ENCODE results near the gene RXRG.
"Not testable (repeated sequence)": the region's sequence is repeated elsewhere in the genome, so short reads cannot be mapped to it uniquely, and the experiment has no call there.

The RXRG gene

DNA sequence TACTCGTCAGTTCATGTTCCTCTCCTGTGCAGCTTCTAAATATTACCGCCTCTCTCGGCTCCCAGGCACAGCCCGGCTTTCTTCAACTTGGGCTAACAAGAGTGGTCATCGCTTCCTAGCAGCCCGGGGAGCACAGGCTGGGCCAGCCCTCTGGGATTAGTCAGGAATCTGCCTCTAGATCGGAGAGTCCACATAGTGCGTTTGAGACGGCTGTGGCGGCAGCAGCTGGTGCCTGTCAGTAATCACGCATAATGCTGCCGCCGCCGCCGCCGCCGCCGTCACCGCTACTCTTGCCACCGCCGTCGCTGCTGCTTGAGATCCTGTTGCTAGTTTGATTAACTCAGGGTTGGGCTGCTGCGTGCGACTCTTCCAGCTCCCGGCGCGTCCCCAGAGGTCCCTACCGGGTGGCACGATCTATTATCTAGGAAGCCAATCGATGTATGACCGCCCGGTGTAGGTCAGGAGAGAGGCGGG lies at the start of gene RXRG:
RXRG (minus strand) TSS at position 230 of the 474 bp plus-strand sequence. CDS start 233 bp downstream, outside the sequence.
- no peak for DNase-seq (ENCODE audit: low read depth, low spot score)

DNA sequence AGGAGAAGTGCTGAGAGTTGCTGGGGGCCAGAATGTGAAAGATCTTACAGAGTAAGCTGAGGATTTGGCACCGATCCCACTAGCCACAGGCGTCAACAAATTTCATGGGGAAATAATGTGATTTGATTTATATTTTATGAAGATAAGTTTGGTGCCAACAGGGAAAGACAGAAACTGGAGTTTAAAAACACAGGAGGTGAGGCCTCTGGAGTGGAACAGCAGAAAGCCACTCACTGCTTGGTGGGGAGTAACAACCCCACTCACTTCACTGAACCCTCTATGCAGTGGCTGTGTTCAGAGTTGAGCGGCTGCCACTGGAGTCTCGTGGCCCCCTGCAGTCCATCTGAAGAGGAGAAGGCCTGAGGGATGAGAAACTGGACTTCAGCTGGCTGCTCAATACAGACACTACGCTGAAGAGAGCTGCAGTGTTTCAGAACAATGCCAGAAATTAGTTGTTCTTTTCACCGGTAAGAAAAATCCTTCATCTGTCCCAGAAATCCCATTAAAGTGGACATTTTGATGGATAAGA lies 48.0 kb upstream of the RXRG start:
- DNase-seq (ENCODE audit: low read depth, low spot score), result no peak

DNA sequence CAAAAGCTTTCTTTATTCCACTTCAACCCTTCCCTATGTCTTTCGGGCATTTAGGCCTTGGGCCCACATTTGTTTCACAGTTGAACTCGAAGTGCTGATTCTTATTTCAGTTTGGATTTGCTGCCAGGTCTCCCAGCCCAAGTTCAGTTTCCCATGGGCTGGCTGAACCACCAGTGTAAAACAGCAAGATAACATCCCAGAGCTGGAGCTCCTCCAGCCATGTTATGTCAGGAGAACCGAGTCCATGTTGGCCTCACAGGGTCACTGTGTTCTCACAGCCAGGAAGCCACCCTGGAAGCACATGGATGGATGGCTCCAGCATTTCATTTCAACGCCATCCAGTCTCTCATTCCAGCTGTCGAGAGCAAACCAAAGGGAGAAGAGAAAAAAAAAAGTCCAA lies 45.2 kb upstream of the RXRG start:
- no peak for DNase-seq (ENCODE audit: low read depth, low spot score)

DNA sequence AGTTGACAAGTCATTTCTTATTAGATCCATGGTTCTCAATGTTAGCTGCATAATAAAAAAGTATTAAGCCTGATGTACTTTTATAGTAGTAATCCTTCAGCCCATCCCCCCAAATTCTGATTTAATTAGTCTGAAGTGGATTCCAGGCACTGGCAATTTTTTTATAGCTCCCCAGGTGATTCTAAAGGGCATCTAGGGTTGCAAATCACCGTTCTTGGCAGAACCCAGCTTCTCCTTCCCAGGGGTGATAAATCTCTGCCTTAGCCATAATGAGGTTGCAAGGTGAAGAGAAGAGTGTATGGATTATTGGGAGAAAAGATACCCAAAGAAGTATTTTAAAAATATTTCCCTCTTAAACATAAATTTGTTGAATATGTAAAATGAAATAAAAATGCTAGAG lies 43.0 kb upstream of the RXRG start:
- no peak for DNase-seq (ENCODE audit: low read depth, low spot score)

DNA sequence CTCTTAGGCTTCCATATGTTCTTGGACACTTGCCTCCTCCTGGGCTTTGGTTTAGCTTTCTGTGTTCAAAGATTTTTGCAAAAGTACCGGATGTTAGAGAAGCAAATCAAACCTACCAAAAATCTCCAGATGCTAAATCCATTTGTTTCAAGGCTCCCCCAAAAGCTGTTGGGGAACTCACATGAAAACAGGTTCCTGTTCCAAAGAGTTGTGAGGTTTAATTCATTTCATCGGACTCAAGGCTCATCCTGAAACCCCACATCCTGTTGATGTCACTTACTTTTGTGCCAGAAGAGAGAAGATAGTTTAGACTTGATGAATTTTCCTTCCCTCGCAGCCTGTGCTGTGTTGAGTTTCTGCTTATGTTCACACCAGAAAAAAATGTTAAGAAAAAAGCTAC lies 41.7 kb upstream of the RXRG start:
- DNase-seq (ENCODE audit: low read depth, low spot score), result no peak

DNA sequence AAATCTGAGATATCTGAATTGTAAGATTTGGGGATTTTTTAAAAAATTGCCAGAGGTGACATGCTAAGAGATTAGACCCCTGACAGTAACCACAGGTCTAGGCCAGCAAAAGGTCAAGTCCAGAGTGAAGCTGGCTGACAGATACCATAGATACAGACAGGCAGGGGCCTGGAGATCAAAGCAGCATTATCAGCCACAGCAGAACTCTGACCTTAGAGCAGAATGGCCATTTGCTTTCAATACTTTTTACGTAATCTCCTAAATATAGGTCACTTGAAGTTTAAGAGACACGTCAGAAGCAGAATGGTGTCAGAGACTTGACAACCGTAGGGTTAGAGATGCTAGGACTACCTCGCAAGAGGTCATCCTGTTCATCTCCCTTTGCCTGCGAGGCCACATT lies 40.8 kb upstream of the RXRG start:
- no peak for DNase-seq (ENCODE audit: low read depth, low spot score)

DNA sequence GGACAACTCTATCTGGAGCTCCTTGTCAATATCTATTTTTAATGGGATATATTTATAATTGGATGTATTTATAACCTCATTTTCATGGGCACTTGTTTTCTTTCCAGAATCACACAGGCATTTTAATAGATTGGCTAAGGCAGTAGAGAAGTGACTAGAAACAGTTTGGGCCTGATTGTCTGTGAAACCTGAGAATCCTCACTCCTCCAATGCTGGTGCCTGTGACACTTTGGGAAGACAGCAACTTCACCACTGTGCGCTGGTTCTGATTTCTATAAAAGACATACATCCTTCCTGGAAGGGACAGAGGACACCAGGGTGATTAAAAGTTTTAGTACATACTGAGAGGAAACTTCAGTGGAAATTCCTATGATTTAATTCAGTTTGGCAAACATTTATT lies 39.6 kb upstream of the RXRG start:
- no peak for DNase-seq (ENCODE audit: low read depth, low spot score)

DNA sequence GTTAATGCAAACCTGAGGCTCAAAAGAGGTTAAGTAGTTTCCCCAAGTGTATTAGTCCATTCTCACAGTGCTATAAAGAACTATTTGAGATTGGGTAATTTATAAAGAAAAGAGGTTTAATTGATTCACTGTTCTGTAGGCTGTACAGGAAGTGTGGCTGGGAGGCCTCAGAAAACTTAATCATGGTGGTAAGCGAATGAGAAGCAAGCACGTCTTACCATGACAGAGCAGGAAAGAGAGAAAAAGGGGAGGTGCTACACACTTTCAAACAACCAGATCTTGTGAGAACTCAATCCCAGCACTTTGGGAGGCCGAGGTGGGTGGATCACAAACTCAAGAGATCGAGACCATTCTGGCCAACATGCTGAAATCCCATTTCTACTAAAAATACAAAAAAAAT lies 38.5 kb upstream of the RXRG start:
- no peak for DNase-seq (ENCODE audit: low read depth, low spot score)

DNA sequence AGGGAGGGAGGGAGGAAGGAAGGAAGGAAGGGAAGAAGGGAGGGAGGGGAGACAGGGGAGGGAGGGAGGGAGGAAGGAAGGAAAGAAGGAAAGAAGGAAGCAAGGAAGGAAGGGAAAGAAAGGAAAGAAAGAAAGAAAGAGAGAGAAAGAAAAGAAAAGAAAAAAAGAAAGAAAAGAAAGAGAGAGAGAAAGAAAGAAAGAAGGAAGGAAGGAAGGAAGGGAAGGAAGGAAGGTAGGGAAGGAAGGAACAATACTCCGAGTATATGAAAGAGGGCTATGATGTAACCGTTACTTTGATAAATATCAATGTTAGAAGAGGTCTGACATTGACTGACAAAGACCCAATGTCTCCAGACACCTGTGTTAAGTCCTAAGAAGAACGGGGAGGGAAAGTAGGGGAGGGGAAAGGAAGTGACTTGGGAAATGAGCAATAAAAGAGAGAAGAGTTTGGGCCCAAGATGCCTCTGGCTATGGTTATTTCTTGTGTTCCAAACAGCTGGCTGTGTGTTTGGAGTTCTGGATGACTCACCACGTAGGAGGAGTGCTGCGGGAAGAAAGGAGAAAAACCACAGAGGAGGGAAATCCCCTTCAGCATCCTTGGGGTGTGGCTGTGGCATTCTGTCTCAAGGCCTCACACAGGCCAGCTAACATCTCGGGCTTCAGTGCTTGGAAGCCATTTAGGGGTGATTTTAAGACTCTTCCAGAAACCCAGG lies 37.0 kb upstream of the RXRG start:
- peak; percentile 7 for DNase-seq (ENCODE audit: low read depth, low spot score)

DNA sequence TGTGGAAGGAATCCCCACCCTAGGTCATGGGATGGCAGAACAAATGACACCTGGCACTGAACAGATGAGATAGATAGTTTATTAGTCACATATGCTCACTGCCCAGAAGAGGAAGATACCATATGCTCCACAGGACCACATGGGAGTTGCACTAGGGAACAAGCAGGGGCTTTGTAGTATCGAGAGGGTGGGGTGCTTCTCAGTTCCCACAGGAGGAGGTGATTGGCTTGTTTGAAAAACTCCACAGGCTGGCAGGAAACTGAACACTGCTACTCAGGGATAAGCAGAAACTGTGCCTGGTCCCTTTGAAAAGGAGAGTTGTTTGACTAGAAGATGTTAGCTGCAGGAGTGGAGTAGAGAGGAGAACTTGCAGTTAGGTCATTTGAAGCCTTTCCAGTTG lies 31.9 kb upstream of the RXRG start:
- no peak for DNase-seq (ENCODE audit: low read depth, low spot score)

DNA sequence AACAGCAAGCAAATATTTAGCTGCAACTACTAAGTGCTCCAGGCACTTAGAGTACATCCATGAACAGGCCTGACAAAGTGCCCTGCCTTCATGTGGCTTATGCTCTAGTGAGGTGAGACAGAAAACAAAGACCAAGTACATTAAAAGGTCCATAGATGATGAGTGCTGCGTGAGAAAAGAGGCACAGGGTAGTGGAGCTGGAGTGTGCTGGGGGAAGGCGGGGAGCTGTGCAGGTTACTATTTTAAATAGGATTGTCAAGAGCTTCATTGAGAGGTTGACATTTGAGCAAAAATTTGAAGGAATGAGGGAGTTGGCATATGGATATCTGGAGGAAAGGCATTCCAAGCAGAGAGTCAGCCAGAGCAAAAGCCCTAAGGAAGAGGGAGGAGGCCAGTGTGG lies 29.3 kb upstream of the RXRG start:
- no peak for DNase-seq (ENCODE audit: low read depth, low spot score)

DNA sequence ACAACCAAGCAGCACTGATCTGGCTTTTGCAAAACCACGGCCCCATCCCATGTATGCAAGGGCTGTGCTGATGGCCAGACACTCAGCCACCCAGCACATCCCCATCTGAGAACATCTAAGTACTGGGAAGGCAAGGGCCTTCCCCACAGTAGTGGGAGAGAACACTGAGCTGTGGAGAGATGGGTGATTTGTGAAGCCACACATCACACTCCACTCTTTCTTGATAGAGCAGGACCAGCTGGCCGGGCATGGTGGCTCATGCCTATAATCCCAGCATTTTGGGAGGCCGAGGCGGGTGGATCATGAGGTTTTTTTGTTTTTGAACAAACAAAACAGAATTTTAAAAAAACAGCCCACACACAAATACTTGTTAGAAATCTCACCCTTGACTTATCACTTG lies 28.2 kb upstream of the RXRG start:
- no peak for DNase-seq (ENCODE audit: low read depth, low spot score)

DNA sequence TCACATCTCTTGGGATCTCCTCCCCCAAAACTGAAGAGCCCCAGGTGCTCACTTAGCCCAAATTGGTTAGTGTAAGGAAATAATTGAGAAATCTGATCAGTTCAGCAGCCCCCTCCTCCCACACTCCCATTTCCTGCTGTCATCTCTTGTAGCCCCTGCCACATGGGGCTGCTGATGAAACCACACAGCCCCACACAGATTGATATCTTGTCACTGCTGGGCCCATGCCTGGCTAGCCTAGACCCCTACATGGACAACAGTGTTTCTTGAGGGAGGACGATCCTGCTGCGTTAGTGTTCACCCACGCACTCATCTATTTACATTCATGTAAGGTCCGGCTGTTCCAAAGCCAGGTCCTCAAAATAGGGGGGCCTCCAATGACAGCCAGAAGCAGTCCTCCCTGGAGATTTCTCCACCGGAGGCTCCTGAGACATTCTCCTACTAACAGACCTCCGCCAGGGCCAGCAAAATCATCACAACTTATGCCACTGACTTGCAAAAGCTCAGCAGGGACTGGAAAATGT lies 23.9 kb upstream of the RXRG start:
- DNase-seq (ENCODE audit: low read depth, low spot score), result no peak

DNA sequence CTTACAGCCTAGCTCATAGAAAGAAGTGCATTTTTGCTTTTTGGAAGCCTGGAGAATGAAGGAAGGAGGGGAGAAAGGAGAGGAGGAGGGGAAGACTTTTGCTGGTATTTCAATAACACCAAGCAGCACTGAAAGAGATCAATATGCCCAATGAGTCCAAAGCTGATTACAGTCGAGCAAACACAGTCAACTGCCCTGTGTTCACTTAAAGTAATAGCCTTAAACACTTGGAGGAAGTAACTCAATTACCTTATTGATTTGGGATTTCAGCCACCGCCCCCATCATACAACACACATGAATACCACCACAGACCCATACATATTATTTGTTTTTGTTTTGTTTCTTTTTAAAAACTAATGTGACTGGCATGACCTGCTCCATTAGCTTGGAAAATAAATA lies 23.3 kb upstream of the RXRG start:
- no peak for DNase-seq (ENCODE audit: low read depth, low spot score)

DNA sequence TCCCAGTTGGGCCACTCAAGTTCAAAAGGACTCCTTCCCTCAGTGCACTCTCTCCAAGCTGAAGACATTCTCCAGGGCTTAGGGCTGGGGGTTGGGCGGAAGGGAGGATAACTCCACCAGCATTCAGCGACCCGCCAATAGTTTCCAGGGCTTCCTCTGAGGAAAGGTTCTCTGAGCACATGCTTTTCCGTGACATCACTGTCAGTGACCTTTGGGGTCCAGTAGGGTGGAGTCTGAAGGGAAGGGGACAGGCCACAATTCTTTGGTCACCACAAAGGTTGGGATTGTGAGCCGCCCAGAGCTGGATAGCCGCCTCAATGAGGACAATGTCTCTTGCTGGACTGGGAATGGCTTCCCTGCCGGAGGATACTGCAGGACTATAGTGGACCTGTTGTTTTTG lies 22.8 kb upstream of the RXRG start:
- no peak for DNase-seq (ENCODE audit: low read depth, low spot score)

DNA sequence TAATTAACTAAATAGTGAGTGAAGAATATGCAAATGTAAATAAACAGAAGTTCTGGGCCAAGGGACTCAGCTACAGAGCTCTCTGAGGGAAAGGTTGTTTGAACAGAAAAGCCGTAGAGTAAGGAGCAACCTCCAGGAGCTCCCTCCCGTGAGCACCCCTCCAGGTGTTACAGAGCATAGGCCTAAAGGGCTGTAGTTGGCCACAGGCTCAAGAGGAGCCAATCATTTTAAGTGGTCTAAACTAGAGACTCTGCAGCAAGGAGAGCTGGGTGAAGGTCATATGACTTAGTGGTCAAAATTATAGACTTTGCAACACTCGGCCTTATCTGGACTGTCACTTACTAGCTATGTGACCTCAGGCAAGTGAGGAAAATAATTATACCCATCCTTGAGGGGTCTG lies 19.1 kb upstream of the RXRG start:
- no peak for DNase-seq (ENCODE audit: low read depth, low spot score)

DNA sequence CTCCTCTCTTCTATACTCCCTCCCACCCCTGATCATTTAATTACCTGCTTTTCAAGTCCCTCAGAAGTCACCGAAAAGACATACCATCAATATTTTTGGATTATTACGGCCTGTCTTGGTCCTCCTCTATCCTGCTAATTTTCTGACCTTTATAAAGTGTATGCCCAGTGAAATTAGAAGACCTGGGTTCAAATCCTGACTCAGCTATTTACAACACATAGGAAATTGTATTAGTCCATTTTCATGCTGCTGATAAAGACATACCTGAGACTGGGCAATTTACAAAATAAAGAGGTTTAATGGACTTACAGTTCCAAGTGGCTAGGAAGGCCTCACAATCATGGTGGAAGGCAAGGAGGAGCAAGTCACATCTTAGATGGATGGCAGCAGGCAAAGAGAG lies 14.8 kb upstream of the RXRG start:
- not testable (repeated sequence) for DNase-seq (ENCODE audit: low read depth, low spot score)

DNA sequence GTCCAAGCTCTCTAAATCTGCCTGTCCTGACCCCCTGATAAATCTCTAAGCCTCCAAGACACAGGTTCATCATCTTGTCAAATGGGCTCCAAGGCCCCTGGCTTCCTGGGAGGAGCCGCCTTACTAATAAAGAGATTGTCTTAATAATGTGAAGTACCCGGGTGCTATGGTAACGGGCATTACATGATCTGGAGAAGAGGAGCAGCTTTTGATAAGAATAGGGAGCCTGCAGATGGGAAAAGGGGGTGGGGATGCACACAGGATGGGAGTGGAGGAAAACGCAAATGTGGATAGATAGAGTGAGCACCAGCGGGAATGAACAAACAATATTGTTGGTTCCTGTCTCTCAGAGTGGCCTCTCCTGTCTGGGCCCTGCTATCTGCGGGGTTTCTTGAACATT lies 11.9 kb upstream of the RXRG start:
- no peak for DNase-seq (ENCODE audit: low read depth, low spot score)

DNA sequence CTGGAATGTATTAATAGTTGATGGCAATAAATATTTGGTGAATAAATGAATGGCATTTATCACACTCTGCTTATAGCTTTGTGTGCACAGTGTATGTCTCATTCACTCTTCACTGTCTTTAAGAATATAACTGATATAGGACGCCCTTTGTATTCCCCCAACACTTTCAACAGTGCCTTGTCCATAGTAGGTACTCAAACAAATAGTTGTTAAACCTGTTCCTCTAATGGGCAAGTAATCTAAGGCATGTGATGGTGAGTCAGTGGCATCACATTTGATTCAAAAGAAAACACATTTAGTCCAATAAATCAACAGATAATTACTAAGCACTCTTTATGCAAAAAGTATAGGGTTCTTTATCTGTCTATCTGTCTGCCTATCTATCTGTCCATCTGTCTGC lies 11.2 kb upstream of the RXRG start:
- no peak for DNase-seq (ENCODE audit: low read depth, low spot score)

DNA sequence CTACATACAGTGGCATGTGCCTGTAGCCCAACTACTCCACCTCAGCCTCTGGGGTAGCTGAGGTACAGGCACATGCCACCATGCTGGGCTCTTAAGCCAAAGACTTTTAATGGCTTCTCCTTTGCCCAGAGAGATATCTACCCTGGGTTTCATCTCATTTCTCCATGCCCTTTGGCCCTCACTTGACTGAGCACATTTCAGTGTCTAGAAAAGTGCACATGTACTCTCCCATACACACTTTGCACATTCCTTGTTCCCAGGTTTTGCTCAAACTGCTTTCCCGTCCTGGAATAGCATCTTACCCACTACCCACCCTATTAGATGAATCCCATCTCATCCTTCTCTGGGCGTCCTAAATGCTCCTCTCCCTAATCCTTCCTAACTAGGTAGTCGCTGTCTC lies 10.2 kb upstream of the RXRG start:
- DNase-seq (ENCODE audit: low read depth, low spot score), result no peak

DNA sequence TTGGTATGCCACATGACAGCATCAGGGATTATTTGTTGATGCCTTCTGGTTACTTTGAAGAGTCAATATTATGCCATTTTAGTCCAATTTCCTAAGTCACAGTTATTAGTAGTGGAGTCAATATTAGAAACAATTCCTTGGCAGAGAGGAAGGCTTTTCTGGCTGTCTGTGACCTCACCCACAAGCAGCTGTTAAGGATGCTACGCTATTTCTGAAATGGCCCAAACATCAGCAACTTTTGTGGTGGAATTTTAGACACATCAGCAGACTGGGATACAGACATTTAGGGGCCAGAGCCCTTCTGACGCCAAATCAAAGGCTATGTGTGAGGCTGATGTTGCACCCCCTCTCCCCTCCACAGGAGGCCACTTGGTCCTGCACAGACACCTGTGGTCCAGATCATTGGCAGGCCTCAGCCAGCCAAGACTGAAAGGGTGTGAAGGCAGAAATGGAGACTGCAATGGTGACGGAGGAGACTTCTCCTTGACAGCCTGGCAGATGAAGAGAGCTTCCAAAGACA lies 9.2 kb upstream of the RXRG start:
- DNase-seq (ENCODE audit: low read depth, low spot score), result no peak

DNA sequence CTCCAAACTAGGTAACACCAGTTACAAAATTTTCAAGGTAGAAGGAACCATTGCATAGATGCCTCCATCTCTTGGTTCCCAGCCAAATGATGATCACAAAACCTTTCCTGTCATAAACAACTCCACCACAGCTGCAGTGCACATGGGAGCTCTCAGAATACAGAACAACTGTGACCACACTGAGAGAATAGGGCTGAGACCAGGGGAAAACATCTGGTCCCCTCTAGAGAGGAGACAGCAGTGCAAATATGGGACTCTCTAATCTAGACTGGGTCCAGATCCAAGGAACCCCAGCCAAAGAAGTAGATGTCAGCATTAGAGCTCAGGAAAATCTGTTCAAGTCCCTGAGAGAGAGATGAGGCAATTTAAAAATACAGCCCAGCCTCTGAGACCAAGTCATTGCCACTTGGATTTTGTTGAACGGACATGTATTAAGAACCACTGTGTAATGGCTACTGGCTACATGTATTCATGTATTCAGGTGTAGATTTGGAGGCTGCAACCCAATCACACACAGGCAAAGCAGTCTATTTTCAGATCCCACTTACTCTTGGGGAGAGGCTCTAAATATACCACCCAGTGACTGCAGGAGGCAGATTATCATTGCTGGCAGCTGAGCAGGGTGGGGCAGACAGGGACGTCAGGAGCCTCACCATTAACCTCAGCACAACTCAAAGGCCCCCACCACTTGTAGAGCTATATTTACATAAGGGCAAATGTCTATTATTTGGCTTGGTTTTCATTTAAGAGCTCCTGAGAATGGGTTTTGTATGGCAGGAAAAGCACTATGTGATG lies 7.6 kb upstream of the RXRG start:
- DNase-seq (ENCODE audit: low read depth, low spot score), result no peak

DNA sequence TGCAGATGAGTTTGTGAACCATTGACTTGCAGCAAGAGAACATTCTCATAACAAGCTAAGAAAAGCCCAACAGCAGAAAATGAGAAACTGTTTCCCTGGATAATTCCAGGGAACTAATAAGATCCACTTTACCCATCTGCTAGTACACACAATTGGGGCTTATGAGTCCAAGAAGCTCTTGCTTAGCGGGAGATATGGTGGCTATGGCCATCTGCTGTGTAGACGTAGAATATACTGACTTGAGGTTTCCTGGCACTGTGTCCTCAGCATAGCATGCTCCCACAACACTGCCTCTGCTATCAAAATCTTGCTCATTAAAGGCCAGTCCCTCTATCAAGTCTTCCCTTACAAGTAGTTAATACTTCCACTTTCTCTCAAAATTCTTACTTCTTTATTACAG lies 6.8 kb upstream of the RXRG start:
- DNase-seq (ENCODE audit: low read depth, low spot score), result no peak

All from brain pericyte (primary cell).